Islet precursor cell (in vitro differentiated cells): Measurements from ENCODE around the gene PPA2.
A peak's percentile ranks its signal among the peaks of the same experiment; 100 is the strongest.
"Not testable (repeated sequence)": the region's sequence is repeated elsewhere in the genome, so short reads cannot be mapped to it uniquely, and the experiment has no call there.

Experiments used
- DNase-seq: peaks from one replicate; pipeline ENCODE4 v3.0.0-alpha.2; 2018

The PPA2 gene

DNA sequence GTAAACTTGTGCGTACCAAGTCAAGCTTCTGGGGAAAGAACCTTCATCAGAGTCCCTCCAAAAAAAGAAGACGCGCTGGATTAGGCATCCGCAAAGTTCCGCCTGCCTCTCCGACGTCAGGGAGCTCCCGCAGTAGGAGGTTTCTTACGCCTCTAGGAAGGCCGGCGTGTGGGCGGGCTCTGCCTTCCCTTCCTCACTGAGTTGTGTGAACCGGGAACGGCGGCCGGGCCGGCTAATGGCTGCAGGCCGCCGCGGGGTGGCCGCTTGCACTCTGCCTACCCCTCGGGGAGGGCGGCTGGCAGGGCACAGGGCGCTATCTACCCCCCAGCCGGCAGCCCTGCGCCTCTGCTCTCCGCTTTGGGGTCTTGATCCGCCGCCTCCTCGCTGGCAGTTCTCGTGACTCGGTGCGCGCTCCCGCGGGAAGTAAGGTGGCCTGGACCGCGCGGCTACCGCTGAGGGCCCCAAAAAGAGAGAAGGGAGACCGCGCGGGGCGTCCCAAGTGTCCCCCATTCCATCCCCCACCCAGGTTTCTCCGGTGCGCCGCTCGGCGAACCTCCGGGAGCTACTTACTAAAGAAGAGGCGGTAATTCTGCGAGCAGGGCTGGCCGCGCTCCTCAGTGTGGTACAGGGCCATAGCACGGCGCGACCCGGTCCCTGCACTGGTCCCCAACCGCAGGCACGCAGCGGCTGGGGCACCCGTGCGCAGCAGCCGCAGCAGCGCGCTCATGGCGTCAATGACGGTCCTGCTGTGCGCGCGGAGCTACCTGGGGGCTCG, at the start of gene PPA2:
PPA2 (minus strand) TSS at position 739 of the 775 bp plus-strand sequence; CDS start at position 727, 12 bp downstream.
- peak; percentile 92 for DNase-seq

DNA sequence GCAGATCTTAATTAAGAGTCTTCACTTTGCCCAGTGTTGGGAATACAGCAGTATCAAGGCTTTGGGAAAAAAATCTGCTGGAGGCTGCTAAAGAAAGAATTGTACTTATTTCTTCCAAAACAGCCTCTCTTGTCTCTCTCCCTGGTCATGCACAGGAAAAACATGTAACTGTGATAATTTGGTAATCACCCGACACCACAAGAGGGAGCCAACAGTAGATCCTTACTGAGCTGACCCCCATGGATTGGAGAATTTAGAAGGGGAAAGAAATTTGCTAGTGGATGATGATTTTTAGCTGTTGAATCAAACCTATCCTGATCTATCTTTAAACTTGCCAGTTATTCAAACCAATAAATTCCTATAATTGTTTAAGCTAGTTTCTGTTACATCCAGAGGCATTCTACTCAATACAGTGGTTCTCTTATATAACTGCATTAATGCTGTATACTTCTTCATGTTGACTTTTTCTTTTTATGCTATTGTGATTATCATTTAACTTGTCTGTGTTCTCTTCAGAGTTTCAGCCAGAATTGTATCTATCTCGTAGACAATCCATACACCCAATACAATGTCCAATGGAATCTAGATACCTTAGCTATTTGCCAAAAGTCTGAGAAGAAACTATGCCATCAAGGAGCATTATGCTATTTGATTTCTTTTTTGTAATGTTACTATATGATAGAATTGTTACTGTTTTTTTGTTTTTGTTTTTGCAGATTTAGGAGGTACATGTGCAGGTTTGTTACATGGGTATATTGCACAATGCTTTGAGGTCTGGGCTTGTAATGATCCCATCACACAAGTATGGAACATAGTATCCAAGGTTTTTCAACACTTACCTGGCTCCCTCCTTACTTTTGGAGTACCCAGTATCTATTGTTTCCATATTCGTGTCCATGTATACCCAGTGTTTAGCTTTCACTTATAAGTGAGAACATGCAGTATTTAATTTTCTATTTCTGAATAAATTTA, 47.2 kb upstream of the PPA2 start:
- no peak for DNase-seq

DNA sequence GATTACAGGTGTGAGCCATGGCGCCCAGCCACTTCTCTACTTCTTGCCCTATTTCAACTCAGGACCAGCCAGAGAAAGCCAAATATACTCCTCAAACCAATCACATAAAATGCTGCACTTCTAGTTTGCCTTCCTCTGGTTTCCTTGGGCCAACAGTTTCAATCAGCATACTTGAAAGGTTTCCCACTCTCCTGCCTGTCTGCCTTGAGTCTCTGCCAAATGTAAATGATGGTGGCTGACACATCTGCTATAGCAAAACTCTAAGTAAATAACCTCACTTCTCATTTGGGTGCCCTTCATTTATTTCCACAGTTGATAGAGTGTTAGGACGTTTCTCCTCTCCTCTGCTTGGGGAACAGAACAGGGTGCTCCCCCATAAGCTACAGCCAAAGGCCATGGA, 36.4 kb upstream of the PPA2 start:
- DNase-seq = no peak

DNA sequence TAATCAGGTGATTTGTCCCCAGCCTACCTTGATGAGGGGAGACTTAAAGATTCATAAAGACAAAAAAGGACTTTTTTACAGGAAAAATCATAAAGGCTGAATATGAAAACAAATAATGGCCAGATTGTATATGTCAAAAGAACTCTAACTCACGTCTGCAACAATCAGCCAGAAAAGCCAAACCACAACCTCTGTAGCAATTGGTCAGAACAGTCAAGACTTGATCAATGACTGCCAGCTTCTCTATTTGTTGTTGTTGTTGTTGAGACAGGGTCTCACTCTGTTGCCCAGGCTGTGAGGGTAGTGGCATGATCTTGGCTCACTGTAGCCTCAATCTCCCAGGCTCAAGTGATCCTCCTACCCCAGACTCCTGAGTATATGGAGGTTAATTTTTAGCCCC, 35.9 kb upstream of the PPA2 start:
- DNase-seq = no peak

DNA sequence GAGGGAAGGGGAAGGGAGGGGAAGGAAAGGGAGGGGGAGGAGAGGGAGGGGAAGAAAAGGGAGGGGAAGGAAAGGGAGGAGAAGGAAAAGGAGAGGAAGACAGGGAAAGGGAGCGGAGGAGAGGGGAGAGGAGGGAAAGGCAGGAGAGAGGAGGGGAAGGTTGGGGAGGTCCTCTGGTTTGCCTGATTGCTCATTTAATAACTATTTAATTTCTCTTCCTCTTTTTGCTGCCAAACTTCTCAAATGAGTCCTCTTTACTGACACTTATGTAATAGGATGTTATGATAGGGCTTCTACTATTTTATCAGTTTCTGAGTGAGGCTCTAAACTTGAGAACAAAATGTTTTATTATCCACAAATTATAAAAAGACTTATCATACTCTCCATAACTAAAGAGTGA, 35.4 kb upstream of the PPA2 start:
- DNase-seq = no peak

DNA sequence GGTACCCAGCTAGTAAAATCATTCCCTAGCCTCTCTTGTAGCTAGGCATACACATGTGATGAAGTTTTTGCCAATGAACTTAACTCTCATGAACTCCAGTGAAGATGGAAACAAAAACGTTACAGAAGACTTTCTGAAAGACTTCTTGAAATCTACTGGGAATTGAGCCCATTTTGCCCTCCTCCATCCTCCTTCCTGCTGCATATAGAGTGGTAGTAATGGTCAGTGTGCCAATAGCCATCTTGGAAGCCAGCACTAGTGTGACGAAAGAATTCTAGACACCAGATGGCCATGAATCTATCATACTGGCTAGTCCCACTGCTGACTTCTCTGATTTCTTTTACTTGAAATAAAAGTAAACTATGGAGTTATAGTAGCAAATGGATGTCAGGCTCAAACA, 30.9 kb upstream of the PPA2 start:
- no peak for DNase-seq

DNA sequence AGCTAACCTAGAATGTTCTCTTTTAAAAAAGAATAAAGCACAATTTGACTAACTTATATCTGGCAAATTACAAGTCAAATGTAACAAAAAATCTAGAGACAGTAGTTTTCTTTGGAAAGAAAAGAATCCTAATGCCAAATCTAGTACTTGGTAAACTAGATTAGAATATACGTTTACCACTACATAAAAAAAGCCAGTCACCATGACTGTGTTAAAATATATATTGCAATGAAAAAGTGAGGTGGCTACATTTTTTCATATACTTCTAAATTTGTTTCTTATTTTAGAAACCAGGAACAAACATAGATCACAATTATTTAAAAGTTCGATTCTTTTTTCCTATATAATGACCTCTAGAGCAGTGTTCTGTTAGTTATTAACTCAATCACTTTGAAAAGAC, 29.6 kb upstream of the PPA2 start:
- no peak for DNase-seq

DNA sequence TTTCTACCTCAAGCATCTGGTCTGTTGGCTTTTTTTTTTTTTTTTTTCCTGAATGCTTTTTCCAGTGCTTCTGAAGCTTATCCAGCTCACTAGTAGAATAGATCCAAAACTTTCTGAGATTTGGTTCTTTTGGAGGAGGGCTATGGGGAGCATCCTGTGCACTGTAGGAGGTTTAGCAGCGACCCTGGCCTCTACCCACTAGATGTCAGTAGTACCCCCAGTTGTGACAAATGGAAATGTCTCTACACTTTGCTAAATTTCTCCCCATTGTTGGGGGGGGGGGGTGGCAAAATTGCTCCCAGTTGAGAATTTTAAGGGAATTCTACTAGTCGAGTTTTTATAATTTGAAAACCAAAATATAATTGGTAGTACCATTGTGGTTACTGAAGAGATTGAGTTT, 23.0 kb upstream of the PPA2 start:
- DNase-seq = no peak

DNA sequence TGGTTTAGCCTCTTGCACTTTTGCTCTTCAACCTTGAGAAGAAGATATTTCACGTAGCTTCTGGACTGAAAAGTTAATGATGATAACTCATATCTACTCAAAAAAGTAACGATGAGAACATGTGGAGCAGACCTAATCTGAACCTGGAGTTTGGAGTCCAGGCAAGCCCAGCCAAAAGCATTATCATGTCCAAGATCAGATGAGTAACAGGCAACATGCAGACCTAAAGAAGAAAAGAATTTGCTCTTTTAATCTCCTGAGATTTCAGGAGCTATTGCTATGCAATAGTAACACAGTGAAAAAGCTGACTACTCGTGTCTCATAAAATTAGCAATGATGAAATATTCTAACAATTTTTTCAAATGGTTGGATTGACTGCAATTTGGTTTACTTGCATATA, 21.8 kb upstream of the PPA2 start:
- DNase-seq = no peak

DNA sequence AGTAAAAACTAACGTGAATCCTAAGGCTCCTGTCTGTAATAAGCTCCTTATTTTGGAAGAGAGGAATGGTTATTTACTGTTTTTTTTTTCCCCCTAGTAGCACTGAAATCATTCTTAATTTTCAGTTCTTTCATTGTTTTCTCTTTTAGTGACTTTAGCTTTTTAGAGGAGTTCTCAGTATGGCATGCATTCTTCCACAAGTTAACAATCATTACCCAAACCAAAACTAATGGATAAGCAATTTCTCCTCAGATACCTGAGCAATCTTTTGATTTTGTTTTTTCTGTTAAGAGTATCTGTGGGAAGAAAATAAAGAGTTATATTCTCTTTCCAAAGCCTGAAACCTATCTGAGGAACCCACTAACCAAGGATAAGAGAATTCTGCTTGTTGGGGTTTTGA, 16.7 kb upstream of the PPA2 start:
- DNase-seq = no peak

DNA sequence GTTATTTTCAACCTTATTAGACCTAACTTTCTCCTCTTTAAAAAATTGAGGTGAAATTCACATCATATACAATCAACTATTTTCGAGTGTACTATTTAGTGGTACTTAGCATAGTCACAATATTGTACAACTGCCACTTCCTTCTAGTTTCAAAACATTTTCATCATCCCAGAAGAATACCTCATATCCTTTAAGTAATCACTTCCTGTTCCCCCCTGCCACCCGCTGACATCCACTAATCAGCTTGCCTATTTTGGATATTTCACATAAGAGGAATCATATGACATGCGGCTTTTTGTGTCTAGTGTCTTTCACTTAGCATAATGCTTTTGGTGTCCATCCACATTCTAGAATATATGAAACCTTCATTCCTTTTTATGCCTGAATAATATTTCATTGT, 10.0 kb upstream of the PPA2 start:
- no peak for DNase-seq

DNA sequence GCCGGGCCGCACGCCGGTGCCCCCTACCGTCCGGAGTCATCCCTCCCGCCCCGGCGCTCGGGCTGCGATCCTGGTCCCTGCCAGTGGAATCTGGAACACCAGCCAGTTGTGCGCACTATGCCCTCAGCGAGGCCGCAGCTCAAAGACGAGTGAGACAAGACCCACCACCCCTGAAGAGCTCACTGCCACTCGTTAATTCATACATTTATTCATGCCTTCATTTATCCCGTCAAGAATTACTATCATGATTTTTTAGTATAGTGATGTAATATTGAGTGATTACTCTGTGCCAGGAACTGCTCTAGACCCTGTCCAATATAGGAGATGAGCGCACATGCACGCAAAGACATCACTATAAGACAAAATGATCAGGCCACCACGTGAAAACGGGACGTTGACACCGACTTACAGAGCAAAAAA, 247 bp upstream of the PPA2 start:
- DNase-seq = peak; percentile 94

DNA sequence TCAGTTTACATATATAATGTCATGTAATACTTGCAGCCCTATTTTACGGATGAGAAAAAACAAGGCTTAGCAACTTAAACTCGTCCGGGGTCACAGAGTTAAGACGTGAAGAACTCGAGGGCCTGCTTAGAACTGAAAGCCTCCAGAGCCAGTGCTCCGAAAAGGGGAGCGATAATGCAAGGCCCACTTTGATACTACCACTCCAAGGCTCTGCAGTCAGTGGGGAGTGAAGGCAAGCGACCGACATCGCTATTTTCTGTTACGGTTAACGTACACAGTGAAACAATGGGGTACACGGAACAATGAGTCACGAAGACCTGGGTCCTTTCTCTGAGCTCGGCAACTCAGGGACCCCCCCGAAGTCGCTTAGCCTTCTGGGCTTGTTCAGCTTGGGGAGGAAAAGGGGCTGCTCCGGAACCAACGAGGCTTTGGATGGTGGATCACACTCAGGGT, 965 bp downstream of the PPA2 start:
- DNase-seq = no peak

DNA sequence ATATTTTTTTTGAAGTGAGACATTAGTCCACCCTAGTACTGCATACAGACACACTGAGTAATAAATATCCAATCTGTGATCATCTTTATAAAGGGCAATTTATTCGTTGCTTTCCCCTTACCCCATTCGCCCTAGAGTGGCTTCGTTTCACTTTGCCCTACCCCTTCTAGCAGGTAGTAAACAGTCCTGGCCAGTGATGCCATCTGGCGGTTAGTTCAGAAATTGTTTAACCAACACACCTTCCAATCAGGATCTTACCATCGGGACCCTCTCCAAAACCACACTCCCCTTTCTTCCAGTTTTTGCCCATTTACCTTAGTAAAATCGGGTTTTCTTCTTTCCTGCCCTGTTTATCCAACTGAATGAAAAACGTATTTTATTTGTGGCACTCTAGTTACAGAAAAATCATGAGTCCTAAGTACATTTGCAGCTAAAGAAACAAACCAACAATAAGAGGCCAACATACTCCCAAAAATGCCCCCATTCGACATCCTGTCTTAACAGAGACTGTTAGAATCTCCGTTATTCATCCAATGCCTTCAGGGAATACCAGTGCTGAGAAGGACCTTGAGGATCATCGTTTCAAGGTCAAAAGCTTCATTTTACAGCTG, 2.2 kb downstream of the PPA2 start:
- DNase-seq = peak; percentile 82

DNA sequence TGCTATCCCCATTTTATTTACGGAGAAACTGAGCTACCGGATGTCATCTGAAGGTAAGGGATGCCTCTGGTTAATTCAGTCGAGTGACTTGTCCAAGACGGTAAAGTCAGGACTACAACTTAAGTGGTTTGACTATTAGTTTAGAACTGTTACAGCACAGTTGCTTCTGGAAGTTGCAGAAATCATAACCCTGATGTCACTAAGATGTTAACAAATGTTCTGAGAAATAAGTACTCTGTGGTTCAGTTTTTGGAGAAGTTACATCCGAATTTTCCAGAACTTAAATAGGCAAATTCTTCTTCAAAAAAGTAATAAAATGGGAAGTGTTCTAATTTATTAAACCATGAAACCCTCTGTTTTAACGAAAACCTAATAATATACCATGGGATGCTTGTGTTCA, 3.1 kb downstream of the PPA2 start:
- no peak for DNase-seq

DNA sequence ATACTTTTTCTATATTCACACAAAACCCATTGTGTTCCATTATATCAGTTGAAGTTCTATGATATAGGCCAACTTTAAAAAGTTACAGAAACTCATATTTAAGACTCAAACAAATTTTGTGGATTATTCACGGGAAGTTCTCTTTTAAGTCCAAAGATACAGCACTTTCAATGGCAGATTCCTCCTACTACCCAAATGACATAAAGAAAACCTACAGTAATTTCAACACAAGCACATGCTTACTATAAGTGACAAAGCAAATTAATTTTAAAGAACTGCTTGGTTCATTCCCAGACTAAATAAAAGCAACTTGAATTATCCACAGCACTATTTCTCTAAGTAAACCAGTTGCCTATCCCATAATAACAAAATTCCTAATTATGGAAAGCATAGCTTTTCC, 4.1 kb downstream of the PPA2 start:
- DNase-seq = no peak

DNA sequence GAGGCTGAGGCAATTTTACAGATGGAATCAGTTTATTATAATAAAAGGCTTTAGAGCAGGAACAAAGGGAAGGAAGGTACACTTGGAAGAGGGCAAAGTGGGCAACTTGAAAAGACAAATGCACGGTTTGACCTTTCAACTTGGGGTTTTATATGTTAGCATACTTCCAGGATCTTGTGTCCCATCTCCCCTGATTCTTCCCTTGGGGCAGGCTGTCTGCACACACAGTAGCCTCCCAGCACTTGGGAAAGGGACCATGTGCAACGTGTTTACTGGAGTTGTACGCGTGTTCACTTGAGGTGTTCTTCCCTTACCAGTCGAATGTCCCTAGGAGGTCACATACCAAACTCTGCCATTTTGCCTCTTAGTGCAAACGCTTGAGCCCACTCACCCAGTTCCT, 7.3 kb downstream of the PPA2 start:
- no peak for DNase-seq

DNA sequence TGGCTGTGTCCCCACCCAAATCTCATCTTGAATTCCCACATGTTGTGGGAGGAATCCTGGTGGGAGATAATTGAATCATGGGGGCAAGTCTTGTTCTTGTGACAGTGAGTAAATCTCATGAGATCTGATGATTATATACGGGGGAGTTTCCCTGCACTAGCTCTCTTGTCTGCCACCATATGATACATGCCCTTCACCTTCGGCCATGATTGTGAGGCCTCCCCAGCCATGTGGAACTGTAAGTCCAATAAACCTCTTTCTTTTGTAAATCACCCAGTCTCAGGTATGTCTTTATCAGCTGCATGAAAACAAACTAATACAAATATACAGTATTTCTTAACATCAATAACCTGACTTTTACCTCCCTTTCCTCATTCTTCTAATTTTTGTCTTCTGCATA, 9.3 kb downstream of the PPA2 start:
- DNase-seq = not testable (repeated sequence)

DNA sequence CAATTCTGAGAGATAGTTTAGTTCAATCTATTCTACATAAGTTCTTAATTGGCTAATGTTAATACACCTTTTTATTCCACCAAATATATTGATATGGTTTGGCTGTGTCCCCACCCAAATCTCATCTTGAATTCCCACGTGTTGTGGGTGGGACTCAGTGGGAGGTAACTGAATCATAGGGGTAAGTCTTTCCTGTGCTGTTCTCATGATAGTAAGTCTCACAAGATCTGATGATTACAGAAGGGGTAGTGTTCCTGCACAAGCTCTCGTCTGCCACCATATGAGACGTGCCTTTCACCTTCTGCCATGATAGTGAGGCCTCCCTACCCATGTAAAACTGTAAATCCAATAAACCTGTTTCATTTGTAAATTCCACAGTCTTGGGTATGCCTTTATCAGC, 11.3 kb downstream of the PPA2 start:
- DNase-seq = no peak

DNA sequence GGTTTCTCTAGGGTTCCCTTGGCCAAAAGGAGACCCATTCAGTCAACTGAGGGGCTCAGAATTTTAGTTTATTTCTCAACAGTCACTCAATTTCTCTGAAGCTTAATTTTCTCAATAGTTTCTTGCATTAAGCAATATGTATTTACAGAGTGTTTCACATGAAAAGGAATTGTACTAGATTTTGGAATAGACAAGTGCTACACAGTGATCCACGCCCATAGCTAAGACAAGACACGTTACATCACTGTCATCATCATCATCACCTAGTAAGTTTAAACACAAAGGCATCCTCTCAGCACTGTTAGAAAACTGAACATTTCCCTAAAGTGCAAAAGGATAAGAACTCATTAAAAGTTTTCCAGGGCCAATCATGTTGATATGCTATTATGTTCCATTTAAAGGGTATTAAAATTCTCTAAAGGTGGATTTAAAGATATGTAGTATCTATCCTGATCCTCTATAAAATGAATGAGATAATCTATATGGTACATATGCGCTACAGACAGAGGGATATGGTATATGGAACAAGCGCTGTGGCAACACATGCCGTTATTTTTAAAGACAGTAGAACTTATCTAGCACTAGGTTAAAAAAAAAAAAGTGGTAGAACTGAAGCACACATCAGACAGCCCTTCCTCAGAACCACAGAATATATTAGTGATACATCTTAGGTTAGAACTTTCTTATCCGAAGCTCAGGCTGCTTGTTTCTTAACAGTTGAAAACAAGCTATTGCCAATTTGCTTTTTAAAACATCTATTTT, 12.1 kb downstream of the PPA2 start:
- no peak for DNase-seq

DNA sequence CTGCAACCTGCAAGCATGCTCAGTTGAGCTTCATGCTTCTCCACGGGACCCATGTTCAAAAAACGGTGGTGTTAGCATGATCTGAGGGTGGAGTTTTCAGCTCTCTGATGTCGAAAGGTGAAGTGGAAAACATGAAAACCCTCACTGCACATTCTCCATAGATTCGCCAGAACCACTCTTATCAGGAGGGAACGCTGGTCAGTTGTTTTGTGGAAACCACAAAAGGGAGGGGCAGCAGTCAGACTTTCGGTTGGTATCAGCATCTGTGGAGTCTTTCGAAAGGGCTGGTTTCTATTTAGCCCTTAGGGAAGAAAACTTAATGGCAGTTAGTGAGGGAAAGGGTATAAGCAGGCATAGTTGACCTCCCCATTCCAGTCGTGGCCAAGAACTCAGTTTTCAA, 12.6 kb downstream of the PPA2 start:
- DNase-seq = peak; percentile 62

DNA sequence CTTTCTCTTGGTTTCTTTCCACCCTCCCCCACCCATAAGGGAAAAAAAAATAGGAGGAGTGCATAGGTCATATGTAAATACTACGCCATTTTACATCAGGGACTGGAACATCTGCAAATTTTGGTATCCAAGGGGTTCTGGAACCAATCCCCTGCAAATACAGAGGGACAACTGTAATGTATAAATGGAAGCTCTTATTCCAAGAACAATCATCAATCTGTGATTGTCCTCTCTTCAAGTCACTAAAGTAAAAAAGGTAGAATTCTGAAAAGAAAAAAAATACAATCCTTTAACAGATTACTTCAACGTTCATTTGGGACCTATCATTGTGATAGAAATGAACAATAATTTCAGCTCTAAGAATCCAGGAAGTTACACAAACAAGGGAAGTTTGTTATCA, 13.6 kb downstream of the PPA2 start:
- no peak for DNase-seq

DNA sequence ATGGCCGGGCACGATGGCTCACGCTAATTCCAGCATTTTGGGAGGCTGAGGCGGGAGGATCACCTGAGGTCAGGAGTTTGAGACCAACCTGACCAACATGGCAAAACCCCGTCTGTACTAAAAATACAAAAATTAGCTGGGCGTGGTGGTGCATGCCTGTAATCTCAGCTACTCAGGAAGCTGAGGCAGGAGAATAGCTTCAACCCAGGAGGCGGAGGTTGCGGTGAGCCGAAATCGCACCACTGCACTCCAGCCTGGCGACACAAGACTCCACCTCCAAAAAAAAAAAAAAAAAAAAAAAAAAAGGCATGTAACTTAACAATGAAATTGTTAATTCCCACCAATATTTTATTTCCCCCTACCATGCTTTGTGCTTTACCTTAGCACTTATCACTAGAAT, 15.3 kb downstream of the PPA2 start:
- DNase-seq = not testable (repeated sequence)
